ENCODE measurements around the gene HEXB.
A peak's percentile ranks its signal among the peaks of the same experiment; 100 is the strongest.
"Not testable (repeated sequence)": the region's sequence is repeated elsewhere in the genome, so short reads cannot be mapped to it uniquely, and the experiment has no call there.

The HEXB gene

DNA sequence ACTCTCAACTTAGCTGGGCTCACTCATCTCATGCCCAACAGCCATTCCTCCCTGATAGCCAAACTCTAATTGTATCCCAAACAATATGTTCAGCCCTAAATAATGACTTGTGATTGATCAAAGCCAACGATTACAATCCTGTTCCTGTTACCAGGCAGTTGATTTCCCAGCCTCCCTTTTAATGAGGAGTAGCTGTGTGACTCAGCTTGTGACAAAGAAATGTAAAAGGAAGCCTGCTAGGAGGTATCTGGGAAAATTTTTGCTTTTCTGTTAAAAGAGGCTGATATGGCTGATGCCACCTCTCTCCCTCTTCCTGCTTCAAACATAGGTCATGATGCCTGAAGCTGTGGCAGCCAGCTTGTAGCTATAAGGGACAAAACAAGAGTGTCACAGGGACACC is 24.9 kb upstream of the HEXB start:
- no peak for DNase-seq

DNA sequence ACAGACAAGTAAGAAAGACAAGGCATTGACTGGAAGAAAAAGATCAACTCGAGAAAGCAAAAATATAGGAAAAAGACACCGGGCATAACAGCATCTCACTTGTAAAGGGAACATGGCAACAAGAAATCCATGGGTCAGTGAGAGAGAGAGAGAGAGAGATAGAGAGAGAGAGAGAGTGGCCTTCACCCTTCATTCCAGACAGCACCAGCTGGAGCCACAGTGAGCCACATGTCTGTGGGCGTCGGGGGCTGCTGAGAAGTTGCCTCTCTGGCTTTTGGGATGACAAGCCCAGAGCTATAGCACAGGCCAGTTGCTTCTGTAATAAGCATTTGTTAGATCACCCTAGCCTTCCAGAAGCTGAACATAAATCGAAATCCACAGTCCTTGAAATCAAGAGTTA is 24.2 kb upstream of the HEXB start:
- DNase-seq: no peak

DNA sequence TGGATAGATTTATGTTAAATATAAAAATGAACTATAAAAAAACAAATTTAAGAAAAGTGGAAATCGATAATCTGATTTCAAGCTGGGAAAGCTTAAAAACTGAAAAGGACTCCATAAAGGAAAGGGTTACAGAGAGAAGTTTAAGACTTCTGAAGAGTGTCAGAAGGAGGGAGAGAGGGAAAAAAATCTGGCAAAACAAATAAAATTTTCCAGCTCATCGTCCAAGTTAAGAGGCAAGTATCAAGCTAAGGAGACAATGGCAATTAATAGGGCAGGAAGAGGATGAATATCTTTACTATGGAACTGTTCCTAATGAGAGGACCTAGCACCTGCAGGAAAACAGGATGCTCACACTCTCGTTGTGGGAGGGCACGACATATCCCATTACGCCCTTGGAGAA is 20.5 kb upstream of the HEXB start:
- DNase-seq: no peak

DNA sequence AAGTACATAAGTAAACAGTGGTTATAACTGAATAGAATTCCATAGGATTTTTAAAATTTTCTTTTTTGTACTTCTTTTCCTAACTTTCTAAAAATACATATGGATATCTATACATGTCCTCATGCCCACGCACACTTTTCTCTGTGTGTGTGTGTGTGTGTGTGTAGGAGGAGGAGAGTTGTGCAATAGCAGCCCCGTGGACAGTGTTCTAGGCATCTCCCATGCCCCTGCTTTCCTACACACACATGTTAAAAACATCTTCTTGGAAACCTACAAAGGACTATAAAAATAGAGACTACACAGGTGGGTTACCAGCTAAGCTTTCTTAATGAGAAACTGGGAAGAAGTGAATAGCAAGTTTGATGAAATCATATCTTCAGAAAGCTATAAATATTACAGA is 19.8 kb upstream of the HEXB start:
- DNase-seq: no peak

DNA sequence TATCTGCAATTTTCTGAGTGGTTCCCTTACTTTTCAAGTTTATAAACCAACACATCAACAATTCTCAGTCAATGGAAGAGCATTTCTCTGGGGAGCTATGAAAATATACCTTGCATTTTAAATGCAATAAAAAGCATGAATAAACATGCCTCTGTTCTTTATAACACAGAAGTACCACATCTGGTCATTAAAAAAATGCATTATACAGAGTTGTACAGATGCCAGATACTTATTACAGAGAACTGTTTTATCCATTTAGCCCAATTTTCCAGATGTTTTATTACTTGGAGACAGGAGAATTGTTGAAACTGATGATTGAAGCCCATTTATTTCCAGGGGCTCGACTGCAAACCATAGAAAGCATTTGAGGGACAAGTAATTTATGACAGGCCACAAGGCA is 19.2 kb upstream of the HEXB start:
- DNase-seq: no peak

DNA sequence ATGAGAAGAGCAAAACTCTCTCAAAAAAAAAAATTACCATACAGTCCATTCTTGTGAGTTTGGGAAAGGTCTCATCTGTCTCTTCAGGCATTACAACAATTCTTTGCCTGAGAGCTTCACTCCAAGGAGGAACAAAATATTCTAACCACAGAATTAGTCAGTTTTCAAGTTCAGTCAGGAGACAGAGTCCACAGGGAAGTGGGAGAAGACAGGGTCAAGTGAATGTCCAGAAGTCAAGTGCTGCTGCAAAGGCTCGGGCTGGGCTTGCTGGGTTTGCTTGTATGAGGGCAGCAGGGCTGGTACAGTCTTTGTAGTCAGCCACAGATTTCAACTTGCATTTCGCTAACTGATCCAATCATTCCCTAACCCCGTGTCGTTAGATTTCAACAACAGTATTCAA is 17.6 kb upstream of the HEXB start:
- DNase-seq: no peak

DNA sequence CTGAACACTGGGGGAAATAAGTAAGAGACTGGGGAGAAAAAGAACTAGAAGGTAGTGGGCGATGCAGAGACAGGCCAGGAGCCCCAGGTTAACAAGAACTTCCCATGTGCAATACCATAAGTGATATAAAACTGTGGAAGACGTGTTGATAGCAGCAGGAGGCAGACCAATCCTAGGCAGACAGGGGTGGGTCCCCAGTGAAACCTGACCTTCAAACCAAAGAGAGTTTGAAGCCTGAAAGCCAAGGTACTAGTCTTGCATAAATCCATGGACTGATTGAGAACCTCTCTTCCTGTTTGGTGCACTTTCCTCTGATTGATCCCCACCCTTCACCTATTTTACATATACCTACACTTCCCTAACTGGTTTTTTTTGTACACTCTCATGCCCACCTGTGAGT is 15.2 kb upstream of the HEXB start:
- DNase-seq: no peak

DNA sequence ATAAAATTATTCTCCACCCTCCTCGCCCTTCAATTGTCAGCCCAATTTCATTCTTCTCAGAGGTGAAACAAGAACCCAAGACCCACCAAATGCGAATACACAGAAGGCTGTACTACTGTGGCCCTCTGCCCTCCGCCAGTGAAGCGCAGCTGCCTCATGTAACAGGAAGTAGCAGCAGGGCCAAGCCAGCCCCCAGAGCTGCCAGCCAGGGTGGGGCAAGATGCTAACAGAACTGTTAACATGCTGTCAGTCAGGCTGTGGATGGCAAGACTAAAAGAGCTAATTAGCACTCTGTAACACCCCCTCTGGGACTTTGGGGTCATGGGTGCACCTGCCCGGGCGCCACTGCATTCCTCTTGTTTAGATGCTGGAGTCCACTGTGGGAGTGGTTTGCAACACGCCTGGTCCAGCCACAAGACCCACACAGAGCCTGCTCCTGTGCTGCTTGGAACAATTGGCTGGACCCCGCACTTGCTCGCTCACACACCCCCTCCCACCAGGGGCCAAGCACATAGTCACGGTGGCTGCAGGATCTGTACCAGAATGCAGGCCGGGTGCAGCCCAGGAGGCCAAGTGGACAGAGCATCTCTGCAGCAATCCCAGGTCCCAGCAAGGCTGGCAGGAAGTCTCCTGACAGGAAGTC is 14.5 kb upstream of the HEXB start:
- no peak for DNase-seq

DNA sequence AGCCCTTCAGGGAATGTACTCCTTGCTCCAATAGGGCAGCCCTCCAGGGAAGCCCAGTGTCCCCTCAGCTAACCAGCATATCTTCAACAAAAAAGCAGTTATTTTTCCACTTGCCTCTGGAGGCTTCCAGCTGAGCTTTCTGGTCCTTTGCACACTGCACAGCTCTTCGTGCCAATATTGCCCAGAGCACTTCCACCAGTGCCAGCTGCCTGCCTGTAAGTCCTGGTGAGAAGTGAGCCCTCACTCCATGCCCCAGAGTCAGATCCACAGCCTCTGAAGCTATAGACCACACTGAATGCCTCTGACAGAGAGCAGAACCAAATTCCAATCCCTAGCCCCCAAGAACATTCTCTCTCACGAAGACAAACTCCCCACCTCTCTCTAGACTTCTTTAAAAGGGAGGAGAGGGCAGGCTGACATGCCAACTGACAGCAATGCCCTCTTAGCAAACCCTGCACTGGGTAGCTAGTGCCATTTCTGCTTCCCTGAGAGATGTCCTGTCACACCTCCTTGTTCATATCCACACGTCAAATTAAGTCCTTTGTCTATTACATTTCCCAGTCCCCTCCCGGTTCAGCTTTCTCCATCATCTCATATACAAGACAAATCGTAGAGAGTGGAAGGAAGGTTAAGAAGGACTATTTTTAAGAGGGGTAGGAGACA is 12.7 kb upstream of the HEXB start:
- no peak for DNase-seq

DNA sequence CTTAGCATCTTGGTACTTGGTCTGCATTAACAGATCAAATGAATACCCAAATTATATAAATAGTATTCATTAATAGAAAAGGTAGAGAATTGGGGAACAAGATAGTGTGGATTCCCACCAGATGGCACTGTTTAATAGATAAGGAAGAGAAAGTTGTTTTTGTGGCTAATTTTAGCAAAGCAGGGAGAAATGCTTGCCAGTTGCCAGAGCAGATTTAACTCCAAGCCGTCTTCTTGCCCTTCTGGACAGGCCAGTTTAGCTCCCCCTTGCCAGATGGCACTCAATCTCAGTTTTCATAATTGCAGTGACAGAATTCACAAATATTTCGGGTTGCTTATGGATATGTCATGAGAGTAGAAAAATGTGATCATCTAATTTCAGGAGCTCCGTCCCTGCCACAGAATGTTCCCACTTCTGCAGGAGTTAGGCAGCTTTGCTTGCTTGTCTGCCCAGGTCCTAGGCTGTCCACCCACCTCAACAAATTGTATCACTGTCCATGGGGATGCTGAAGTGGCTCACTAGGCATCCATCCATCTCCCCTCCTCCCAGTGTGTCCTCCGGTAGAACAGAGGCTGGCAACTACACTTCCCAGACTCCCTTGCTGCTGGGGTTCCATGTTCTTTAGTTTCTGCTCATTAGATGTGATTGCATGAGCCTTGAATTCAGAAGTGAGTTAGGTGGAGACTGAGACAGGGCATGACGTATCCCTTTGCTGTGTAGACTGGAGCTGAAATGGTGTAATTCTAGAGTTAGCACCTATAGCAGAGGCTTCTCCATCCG is 11.8 kb upstream of the HEXB start:
- peak; percentile 54 for DNase-seq

DNA sequence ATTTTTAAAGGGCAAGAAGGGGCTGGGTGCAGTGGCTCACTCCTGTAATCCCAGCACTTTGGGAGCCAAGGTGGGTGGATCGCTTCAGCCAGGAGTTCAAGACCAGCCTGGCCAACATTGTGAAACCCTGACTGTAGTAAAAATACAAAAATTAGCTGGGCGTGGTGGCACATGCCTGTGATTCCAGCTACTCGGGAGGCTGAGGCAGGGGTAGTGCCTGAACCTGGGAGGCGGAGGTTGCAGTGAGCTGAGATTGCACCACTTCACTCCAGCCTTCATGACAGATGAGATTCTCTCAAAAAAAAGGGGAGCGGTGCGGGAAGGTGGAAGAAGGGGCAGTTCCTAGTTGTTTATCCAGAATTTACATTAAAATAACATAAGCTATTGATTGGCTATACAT is 8.6 kb upstream of the HEXB start:
- DNase-seq: not testable (repeated sequence)

DNA sequence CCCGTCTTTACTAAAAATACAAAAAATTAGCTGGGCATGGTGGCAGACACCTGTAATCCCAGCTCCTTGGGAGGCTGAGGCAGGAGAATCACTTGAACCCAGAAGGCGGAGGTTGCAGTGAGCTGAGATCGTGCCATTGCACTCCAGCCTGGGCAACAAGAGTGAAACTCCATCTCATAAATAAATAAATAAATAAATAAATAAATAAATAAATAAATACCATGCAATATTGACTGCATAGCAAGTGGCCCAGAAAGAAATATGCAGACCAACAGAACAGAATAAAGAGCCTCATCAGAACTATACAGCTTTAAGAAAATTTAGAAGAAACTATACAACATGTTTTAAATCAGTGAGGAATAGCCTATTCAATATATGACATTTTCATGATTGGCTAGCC is 6.9 kb upstream of the HEXB start:
- not testable (repeated sequence) for DNase-seq

DNA sequence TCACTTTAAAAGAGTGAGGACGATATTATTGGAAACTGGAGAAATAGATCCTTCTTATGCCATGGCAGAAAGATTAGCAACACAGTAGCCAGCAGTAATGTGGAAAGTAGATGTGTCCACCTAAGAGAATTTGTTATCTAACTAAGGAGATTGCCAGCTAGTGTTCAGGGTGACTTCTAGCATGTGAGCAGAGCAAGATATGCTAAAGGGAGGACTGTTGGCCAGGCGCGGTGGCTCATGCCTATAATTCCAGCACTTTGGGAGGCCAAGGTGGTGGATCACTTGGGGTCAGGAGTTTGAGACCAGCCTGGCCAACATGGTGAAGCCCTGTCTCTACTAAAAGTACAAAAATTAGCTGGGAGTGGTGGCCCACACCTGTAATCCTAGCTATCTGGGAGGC is 5.7 kb upstream of the HEXB start:
- not testable (repeated sequence) for DNase-seq

DNA sequence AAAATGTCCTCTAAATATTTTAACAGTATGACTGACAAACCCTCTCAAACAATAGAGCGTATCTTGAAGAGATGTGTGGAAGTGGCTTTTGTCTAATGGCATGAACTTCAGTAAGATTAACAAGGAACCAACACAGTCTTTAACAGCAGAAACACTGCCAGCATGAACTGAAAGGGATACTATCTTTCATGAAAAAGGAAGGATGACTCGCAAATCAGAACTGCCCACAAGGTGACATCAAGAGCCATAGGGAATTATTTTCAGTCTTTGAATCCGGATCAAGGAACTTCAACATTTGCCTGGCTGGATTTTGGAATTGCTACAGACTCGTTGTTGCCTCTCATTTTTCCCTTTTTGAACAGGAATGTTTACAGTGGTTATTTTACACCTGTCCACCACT is 5.1 kb upstream of the HEXB start:
- no peak for DNase-seq

DNA sequence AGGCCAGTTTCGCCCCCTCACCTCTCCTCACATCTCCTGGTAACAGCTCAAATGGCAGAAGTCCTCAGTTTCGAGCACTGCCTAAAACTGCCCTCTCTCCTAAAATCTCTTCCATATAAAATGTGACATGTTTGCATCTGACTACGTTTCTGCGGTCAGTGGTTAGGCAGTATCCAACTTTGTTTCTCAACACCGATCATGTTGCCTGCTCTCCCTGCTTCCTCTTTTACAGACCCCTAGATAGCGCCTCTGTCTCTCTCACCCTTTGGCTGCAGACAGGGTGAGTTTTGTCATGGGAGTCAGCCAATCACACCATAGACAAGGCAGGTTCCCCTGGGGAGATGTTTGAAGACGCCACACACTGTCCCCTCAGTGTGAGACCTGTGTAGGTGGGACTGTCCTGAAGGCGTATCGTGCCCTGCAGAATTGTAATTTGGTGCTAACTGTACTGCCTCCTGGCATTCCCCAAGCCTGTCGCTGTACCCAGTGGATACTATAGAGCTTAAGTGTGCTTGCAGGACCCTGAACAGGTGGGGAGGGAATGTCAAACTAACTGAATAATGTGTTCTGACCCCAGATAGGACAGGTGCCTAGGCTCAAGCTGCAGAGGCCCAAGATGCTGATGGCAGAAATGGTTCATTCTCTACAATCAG is 1.1 kb downstream of the HEXB start:
- no peak for DNase-seq

DNA sequence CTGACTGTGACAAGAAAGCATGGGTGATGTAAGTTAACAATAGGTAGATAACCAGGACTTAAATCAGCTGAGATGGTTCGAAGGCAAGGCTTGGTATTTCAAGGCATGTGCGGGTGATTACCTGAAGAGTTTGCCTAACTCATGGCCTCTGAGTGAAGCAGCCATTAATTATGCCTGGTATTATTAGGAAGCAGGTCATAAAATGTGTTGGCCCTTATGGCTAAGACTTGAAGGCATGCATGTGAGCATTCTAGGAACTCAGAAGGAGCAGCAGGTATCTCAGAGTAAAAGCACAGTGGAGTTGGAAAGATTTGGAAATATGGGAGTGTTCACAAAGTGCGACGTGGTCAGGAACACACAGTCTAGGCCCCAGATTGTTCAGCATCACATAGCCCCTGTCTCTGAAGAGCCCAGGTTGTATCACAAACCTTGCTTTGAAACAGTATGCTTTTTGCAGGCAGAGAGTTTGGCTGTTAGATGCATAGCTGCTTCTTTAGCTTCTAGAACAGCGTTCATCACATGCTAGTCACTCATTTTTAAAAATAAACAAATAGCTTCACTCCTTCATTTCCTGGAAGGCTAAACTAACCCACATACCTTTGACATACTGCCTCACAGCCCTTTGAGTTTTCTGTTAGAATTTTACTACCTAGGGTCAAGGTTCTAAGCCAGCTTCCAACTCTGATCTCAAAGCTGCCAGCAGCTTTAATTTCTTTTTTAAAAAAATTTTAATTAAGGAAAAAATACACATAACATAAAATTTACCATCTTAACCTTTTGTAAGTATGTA is 2.1 kb downstream of the HEXB start:
- no peak for DNase-seq

DNA sequence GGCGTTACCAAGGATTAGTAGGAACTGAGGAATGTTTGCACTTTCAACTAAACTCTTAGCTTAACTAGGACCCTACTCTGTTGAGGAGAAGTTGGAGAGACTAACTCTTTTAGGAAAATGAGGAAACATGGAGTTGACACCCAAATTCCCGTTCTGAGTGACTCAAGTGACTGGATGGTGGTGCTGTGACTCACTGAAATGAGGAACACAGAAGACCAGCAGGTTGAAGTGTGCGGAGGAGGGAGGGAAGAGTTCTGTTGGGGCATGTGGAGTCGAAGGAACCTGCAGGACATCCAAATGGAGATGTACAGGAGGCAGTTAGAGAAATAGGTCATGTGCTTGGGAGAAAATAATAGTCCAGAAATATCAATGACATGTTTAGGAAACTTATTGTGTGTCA is 8.2 kb downstream of the HEXB start:
- no peak for DNase-seq

DNA sequence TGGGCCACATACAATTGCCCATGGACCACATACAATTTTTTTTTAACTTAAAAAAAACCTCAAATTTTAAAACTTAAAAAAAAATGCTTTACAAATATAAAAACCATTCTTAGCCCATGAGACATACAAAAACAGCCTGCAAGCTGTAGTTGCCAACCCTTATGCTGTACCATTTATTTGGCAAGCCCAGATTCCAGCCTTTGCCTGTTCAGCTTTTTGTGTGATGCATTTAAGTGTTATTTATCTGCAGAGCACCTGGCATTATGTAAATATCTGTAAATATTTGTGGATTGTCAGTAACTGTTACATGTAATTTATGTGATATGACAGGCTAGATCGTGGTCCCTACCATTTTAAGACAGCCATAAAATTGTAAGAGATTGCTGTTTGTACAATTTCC is 32.6 kb downstream of the HEXB start:
- DNase-seq: no peak

DNA sequence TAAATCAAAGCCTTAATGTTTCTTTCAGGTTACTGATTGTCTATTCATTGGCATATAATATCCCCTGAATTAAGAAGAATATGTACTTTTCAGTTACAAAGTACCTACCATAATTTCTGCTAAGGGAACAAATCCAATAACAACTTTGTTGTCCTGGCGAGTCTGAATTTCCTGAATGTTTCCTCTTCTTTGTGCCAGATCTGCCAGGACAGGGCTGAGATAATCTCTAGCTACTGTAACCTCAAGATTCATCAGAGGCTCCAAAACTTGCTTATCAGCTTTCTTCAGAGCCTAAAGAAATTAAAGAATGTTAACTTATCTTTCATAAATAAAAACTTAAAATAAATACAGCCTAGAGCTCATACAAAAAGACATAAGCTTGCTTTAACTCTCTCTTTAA is 37.2 kb downstream of the HEXB start:
- no peak for DNase-seq

DNA sequence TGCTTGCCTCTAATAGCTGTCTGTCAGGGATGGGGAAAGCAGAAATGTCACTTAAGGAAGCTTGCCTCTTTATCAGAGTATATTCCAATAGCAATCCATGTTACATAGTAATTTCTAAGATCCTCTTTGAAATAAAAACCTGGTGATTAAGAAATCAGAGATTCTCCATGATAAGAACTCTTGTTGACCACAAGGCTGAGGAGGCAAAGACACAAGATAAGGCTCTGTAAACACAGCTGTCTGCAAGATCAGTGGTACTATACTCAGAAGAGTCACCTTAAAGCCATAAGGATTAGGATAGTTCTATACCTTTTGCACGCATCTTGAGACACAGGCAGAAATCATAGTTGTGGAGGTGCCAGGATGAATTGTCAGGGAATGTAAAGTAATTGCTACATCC is 40.3 kb downstream of the HEXB start:
- no peak for DNase-seq

DNA sequence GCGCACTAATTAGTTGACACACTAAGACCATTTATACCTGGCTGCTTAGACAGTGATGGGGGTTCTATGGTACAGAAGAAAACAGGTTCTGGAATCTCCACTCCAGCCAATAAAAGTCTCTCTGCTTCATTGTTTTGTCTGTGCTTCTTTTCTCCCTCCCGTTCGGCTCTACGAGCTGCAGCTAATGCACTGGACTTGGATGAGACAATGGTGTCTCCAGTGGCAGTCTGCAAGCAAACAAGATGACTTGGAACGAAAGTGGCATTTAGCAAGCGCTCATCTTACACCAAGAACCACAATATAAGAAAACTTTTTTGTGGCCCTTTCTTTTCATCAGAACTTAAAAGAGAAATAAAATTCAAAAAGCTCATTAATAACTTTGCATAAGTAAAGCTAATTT is 51.7 kb downstream of the HEXB start:
- no peak for DNase-seq

DNA sequence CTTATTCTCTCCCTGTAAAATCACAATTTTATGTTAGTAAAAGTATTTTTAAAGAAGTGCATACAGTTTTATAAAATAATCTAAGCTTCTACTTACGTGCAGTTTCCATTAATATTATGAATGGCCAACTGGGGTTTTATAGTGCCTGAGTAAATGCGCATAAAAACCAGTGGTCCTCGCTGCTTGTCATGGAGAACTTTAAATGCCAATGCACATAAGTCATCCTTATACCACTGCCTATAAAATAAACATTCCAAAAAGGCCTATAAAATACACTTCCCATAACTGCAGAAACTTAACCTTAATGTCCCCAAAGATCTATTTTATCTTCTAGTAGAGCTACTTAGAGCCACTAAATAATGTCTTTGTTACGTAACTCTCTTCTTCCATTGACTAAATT is 53.4 kb downstream of the HEXB start:
- no peak for DNase-seq

DNA sequence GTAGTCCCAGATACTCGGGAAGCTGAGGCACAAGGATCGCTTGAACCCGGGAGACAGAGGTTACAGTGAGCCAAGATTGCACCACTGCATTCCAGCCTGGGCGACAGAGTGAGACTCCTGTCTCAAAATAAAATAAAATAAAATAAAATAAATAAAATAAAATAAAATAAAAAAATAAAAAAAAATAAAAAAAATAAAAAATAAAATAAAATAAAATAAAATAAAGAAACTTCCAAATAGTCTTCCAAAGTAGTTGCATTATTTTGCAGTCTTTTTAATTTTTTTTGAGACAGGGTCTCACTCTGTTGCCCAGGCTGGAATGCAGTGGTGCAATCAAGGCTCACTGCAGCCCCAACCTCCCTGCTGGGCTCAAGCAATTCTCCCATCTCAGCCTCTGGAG is 63.7 kb downstream of the HEXB start:
- not testable (repeated sequence) for DNase-seq
